IMR-90 (cell line): ENCODE measurements around the gene NUFIP1. TPM values are rescaled to one million over a fixed set of nuclear protein-coding genes. Genes with fewer than 3 reads are reported as not detected.

ENCODE experiments used
- ATAC-seq: fragments of 200-7000 bp; cut with Tn5 transposase; 2 replicates; pipeline ENCODE4 v1.9.1; 2020; ENCODE audit warnings: low read depth, mild to moderate bottlenecking, moderate library complexity
- BruUV-seq: library from RNA; stranded (reverse); fragments of 400-500 nt; replicated peaks from 2 replicates; lab custom pipeline; 2021; lab: Mats Ljungman, UMichigan
- CTCF ChIA-PET: fragments of 300-600 bp; formaldehyde crosslinking; extraction: SDS; loops from one replicate; lab custom pipeline; 2021; ENCODE audit warnings: antibody characterized with exemption; lab: Yijun Ruan, JAX
- POLR2A ChIA-PET: fragments of 300-600 bp; sonication (Branson Sonifier 250); formaldehyde crosslinking; loops from one replicate; lab custom pipeline; 2022; ENCODE audit warnings: antibody characterized with exemption; ENCODE audit not compliant: unreplicated experiment; lab: Charles Lee
- DNase-seq: peaks from one replicate; pipeline ENCODE4 v3.0.0; 2013
- H2AFZ ChIP-seq: replicated peaks from 2 replicates; pipeline ENCODE3; 2013; ENCODE audit warnings: low read length, mild to moderate bottlenecking; ENCODE audit not compliant: poor library complexity
- H2AK5ac ChIP-seq: 2 replicates; pipeline ENCODE4 v1.6.1; 2013; ENCODE audit warnings: low read depth, low read length, inconsistent platforms
- H2AK9ac ChIP-seq: replicated peaks from 2 replicates; pipeline ENCODE3; 2013; ENCODE audit warnings: mild to moderate bottlenecking, low read depth, low read length, moderate library complexity; ENCODE audit not compliant: poor library complexity
- H2BK120ac ChIP-seq: 2 replicates; pipeline ENCODE4 v1.6.1; 2013; ENCODE audit warnings: low read depth, low read length, inconsistent platforms
- H2BK15ac ChIP-seq: 3 replicates; pipeline ENCODE4 v1.6.1; 2013; ENCODE audit warnings: low read depth, low read length, inconsistent platforms
- H2BK20ac ChIP-seq: 2 replicates; pipeline ENCODE4 v1.6.1; 2013; ENCODE audit warnings: low read depth, mild to moderate bottlenecking, inconsistent platforms, low read length, moderate library complexity
- H2BK5ac ChIP-seq: 2 replicates; pipeline ENCODE4 v1.6.1; 2013; ENCODE audit warnings: mild to moderate bottlenecking, low read depth, low read length, inconsistent platforms; ENCODE audit not compliant: poor library complexity, severe bottlenecking
- H3K14ac ChIP-seq: replicated peaks from 2 replicates; pipeline ENCODE4 v1.6.1; 2013; ENCODE audit warnings: low read depth, low read length, inconsistent platforms
- H3K18ac ChIP-seq: 2 replicates; pipeline ENCODE4 v1.6.1; 2013; ENCODE audit warnings: low read depth, low read length, control low read depth
- H3K23ac ChIP-seq: 2 replicates; pipeline ENCODE4 v1.6.1; 2013; ENCODE audit warnings: low read depth, low read length, inconsistent platforms
- H3K27ac ChIP-seq: 2 replicates; pipeline ENCODE4 v1.5.1; 2013; ENCODE audit warnings: mild to moderate bottlenecking, control low read depth, low read length; ENCODE audit not compliant: insufficient read depth
- H3K27me3 ChIP-seq: 2 replicates; pipeline ENCODE4 v1.6.1; 2013; ENCODE audit warnings: low read length; ENCODE audit not compliant: control insufficient read depth, insufficient read depth
- H3K36me3 ChIP-seq: 2 replicates; pipeline ENCODE4 v1.6.1; 2013; ENCODE audit warnings: low read length, mixed read lengths; ENCODE audit not compliant: control insufficient read depth, insufficient read depth
- H3K4ac ChIP-seq: 2 replicates; pipeline ENCODE4 v1.6.1; 2013; ENCODE audit warnings: low read depth, low read length, inconsistent platforms
- H3K4me1 ChIP-seq: 2 replicates; pipeline ENCODE4 v1.6.1; 2013; ENCODE audit warnings: low read length, mixed read lengths; ENCODE audit not compliant: control insufficient read depth, insufficient read depth
- H3K4me2 ChIP-seq: 2 replicates; pipeline ENCODE4 v1.6.1; 2013; ENCODE audit warnings: low read depth, mild to moderate bottlenecking, control low read depth, low read length, moderate library complexity
- H3K4me3 ChIP-seq: 2 replicates; pipeline ENCODE4 v1.5.1; 2013; ENCODE audit warnings: low read depth, mild to moderate bottlenecking, control low read depth, low read length, moderate library complexity; ENCODE audit not compliant: insufficient read depth
- H3K56ac ChIP-seq: 2 replicates; pipeline ENCODE4 v1.6.1; 2013; ENCODE audit warnings: low read length, inconsistent platforms; ENCODE audit not compliant: insufficient read depth; ENCODE audit errors: extremely low read depth
- H3K79me1 ChIP-seq, 2 experiments: 2 replicates each; pipeline ENCODE4 v1.6.1; 2013; ENCODE audit warnings: low read length in 2 of 2, inconsistent platforms in 1 of 2, low read depth in 1 of 2
- H3K9ac ChIP-seq: 2 replicates; pipeline ENCODE4 v1.6.1; 2013; ENCODE audit warnings: low read depth, low read length, control low read depth
- H3K9me1 ChIP-seq: 2 replicates; pipeline ENCODE4 v1.6.1; 2013; ENCODE audit warnings: low read length, inconsistent platforms; ENCODE audit not compliant: insufficient read depth
- H3K9me3 ChIP-seq: 2 replicates; pipeline ENCODE4 v1.6.1; 2013; ENCODE audit warnings: low read length; ENCODE audit not compliant: control insufficient read depth, insufficient read depth
- H4K20me1 ChIP-seq: 2 replicates; pipeline ENCODE4 v1.6.1; 2013; ENCODE audit warnings: low read length, inconsistent platforms; ENCODE audit not compliant: insufficient read depth
- H4K5ac ChIP-seq: 2 replicates; pipeline ENCODE4 v1.6.1; 2013; ENCODE audit warnings: mild to moderate bottlenecking, low read depth, low read length, control low read depth
- H4K8ac ChIP-seq, 2 experiments: 2 replicates each; pipeline ENCODE4 v1.6.1; 2013; ENCODE audit warnings: low read depth in 2 of 2, low read length in 2 of 2, control low read depth in 1 of 2, inconsistent platforms in 1 of 2
- H4K91ac ChIP-seq: 2 replicates; pipeline ENCODE4 v1.6.1; 2013; ENCODE audit warnings: low read depth, low read length, inconsistent platforms; ENCODE audit not compliant: insufficient read depth
- BHLHE40 ChIP-seq: fragments of 150-350 bp; IDR thresholded peaks from 2 replicates; pipeline ENCODE4 v1.6.1; 2016; ENCODE audit warnings: mild to moderate bottlenecking, low read depth, low read length
- CEBPB ChIP-seq: IDR thresholded peaks from 2 replicates; pipeline ENCODE4 v1.6.1; 2012; ENCODE audit warnings: low read depth, low read length, improper control_type of control experiment
- CHD1 ChIP-seq: IDR thresholded peaks from 2 replicates; pipeline ENCODE4 v1.6.1; 2012; ENCODE audit warnings: low read depth, low read length, improper control_type of control experiment
- MAFK ChIP-seq: IDR thresholded peaks from 2 replicates; pipeline ENCODE4 v1.6.1; 2012; ENCODE audit warnings: low read depth, low read length, improper control_type of control experiment
- MXI1 ChIP-seq: IDR thresholded peaks from 2 replicates; pipeline ENCODE4 v1.6.1; 2012; ENCODE audit warnings: low read depth, mild to moderate bottlenecking, low read length, moderate library complexity, borderline replicate concordance
- NFE2L2 ChIP-seq: fragments of 150-350 bp; IDR thresholded peaks from 2 replicates; pipeline ENCODE4 v1.6.1; 2016; ENCODE audit warnings: low read depth, mild to moderate bottlenecking, low read length
- RAD21 ChIP-seq: IDR thresholded peaks from 2 replicates; pipeline ENCODE4 v1.6.1; 2012; ENCODE audit warnings: low read length, improper control_type of control experiment
- RCOR1 ChIP-seq: IDR thresholded peaks from 2 replicates; pipeline ENCODE4 v1.6.1; 2012; ENCODE audit warnings: mild to moderate bottlenecking, low read length, improper control_type of control experiment; ENCODE audit not compliant: insufficient replicate concordance
- RFX5 ChIP-seq: IDR thresholded peaks from 2 replicates; pipeline ENCODE4 v1.8.0; 2012; ENCODE audit warnings: low read depth, mild to moderate bottlenecking, low read length, moderate library complexity
- WGBS, 2 experiments: methylation state at CpG; one replicate each; pipeline versions ENCODE4 v1.1.5 to v1.1.7; 2013; ENCODE audit warnings: missing lambda C conversion rate in 2 of 2; ENCODE audit not compliant: insufficient read length in 1 of 2; ENCODE audit errors: extremely low coverage in 2 of 2; 5-methylcytosine and 5-hydroxymethylcytosine counted together
- dilution Hi-C: fragments of 300-500 bp; cut with HindIII; formaldehyde crosslinking; loops from one replicate; pipeline ENCODE4 v1.14.3; 2018; ENCODE audit warnings: low sequenced_read_pairs; ENCODE audit not compliant: unreplicated experiment
- in situ Hi-C: fragments of 300-500 bp; cut with MboI; formaldehyde crosslinking; loops from 3 replicates; pipeline ENCODE4 v1.14.3; 2019; ENCODE audit warnings: low sequenced_read_pairs, inconsistent platforms, mixed read lengths
- intact Hi-C: fragments of 100-400 bp; cut with micrococcal nuclease; formaldehyde crosslinking; loops from 2 replicates; pipeline ENCODE4 v1.10.0; 2022
- polyA plus RNA-seq, 3 experiments: library from polyadenylated mRNA; depleted of rRNA; stranded (reverse); fragments of >200 nt; gene quantifications; 2 replicates each; pipeline ENCODE4 v1.2.3, GENCODE V29; 2012; ENCODE audit warnings: low replicate concordance in 1 of 3
- total RNA-seq: library from RNA; depleted of rRNA; stranded (reverse); fragments of >200 nt; gene quantifications from 2 replicates; pipeline ENCODE4 v1.2.3, GENCODE V29; 2012
- TF ChIP-seq, protein P1 (sequence below): conservative IDR thresholded peaks from 2 replicates; pipeline ENCODE4 v1.5.1; 2012; ENCODE audit warnings: mild to moderate bottlenecking, low read depth, low read length, improper control_type of control experiment
- TF ChIP-seq, protein P2 (sequence below): fragments of 150-350 bp; IDR thresholded peaks from 2 replicates; pipeline ENCODE4 v1.6.1; 2017; ENCODE audit warnings: mild to moderate bottlenecking, antibody characterized with exemption, low read length, low read depth

NUFIP1 gene
- total and polyA plus RNA-seq, 2 of the 4 experiments (the other 2 are of a cell fraction): 1.4 to 2.3 TPM

DNA sequence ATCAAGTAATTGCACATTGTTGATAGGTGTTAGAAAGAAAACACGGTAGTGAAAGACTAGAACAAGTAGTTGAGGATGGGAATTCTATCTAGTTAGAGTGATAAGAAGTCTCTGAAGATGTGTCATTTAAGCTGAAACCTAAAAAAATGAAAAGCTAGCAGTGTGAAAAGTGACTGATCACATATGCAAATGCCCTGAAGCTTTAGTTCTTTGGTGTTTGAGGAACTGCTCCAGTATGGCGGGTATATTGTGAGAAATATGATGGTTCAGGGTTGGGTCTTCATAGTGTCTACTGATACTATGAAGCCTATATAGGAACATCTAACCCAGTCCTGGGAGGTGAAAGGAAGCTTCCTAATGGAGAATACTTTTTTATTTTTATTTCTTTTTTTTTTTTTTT, 45.1 kb upstream of the NUFIP1 start:
- no TSS peak for BruUV-seq
- CTCF ChIA-PET: interaction anchor here (0.6 kb wide), 1 partner anchor 120 kb away, joined by 3 read pairs; no protein-coding TSS in a partner anchor

More for the DNA sequence above, 45.1 kb upstream of the NUFIP1 start:
- Histone ChIP-seq H2BK15ac (no peak overlapping the region), H2BK120ac (peak overlapping the region; percentile 52; the same call in 1 of the 2 replicates), H3K23ac (no peak overlapping the region), H3K4me2 (no peak overlapping the region), H3K9me1 (0 out of 2 replicates have a peak, but pooled peaks cover 3% of the 10 kb centered on the region), H3K4me1 (peaks cover 9% of the 10 kb centered on the region), H2AK9ac (no peak overlapping the region), H3K4ac (no peak overlapping the region), H4K91ac (0 out of 2 replicates have a peak overlapping the region, but pooled peaks have one; percentile 14), H3K79me1 (0 out of 4 replicates have a peak, but pooled peaks cover 0 to 6% of the 10 kb centered on the region in 2 experiments), H3K27me3 (no peaks in the 10 kb centered on the region), H4K20me1 (no peaks in the 10 kb centered on the region), H3K18ac (peak overlapping the region; percentile 28; the same call in 1 of the 2 replicates), H4K8ac (peak overlapping the region in 1 of 2 experiments; percentile 19; a peak in 2 of 4 replicates), H3K27ac (peak overlapping the region; percentile 58; the same call in 1 of the 2 replicates), H3K9me3 (no peaks in the 10 kb centered on the region), H3K36me3 (peaks cover 6% of the 10 kb centered on the region), H3K14ac (no peak overlapping the region), H2AFZ (no peak overlapping the region), H3K4me3 (no peak overlapping the region), H3K9ac (no peak overlapping the region), H2BK20ac (no peak overlapping the region), H2AK5ac (no peak overlapping the region), H3K56ac (no peak overlapping the region), H2BK5ac (peak overlapping the region; percentile 38), H4K5ac (peak overlapping the region; percentile 25; the same call in 1 of the 2 replicates)
- dilution Hi-C loops: no loop called here
- 100% methylated on average over 1 of the region's 2 CpGs; no CpG with 5 or more reads in 1 of the 2 experiments for WGBS, 2 experiments
- no peak for TF ChIP-seq BHLHE40
- TF ChIP-seq, protein P1, sequence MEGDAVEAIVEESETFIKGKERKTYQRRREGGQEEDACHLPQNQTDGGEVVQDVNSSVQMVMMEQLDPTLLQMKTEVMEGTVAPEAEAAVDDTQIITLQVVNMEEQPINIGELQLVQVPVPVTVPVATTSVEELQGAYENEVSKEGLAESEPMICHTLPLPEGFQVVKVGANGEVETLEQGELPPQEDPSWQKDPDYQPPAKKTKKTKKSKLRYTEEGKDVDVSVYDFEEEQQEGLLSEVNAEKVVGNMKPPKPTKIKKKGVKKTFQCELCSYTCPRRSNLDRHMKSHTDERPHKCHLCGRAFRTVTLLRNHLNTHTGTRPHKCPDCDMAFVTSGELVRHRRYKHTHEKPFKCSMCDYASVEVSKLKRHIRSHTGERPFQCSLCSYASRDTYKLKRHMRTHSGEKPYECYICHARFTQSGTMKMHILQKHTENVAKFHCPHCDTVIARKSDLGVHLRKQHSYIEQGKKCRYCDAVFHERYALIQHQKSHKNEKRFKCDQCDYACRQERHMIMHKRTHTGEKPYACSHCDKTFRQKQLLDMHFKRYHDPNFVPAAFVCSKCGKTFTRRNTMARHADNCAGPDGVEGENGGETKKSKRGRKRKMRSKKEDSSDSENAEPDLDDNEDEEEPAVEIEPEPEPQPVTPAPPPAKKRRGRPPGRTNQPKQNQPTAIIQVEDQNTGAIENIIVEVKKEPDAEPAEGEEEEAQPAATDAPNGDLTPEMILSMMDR: no peak
- TF ChIP-seq RCOR1: no peak
- no peak for TF ChIP-seq CHD1
- no peak for TF ChIP-seq MAFK
- TF ChIP-seq RAD21: no peak
- TF ChIP-seq CEBPB: no peak
- TF ChIP-seq RFX5: no peak
- TF ChIP-seq MXI1: no peak
- no peak for TF ChIP-seq NFE2L2
- TF ChIP-seq, protein P2, sequence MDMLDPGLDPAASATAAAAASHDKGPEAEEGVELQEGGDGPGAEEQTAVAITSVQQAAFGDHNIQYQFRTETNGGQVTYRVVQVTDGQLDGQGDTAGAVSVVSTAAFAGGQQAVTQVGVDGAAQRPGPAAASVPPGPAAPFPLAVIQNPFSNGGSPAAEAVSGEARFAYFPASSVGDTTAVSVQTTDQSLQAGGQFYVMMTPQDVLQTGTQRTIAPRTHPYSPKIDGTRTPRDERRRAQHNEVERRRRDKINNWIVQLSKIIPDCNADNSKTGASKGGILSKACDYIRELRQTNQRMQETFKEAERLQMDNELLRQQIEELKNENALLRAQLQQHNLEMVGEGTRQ: no peak
- intact Hi-C loops: no loop called here
- in situ Hi-C loops: no loop called here
- DNase-seq (no peak), ATAC-seq (no peak)
- POLR2A ChIA-PET: no interaction called here
